ENCODE data around the gene PCSK6. TPM values are rescaled to one million over a fixed set of nuclear protein-coding genes. Genes with fewer than 3 reads are reported as not detected.

Gene PCSK6
- total RNA-seq, 4 donors from 2014 or later = 12.8 to 23.2 (median 18.4) TPM

DNA sequence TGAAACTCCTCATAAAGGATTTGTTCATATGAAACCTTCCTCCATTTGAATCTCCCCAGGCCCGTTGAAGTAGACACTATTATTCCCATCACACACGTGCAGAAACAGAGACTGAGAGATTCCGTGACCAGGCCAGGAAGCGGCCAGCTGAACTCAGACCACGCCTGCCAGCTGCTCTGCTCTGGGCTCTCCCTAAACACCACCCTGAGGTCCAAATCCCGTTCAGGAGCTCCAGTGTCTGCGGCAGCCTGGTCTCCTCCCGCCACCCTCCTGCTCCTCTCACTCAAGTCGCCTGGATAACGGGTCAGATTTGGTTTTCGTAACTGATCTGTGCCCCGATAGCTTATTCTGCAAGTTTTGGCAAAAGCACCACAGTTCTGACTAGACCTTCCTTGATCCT, 140.9 kb downstream of the PCSK6 start:
- ATAC-seq = peak; percentile 22
- Histone ChIP-seq H3K27ac (no peak overlapping the region), H3K4me1 (no peaks in the 10 kb centered on the region), H3K36me3 (no peaks in the 10 kb centered on the region), H3K4me3 (no peak overlapping the region), H3K27me3 (no peaks in the 10 kb centered on the region), H3K9me3 (no peaks in the 10 kb centered on the region)
- TF ChIP-seq EP300 (IDR thresholded peaks at IDR 0.05) (no peak), POLR2A (IDR thresholded peaks at IDR 0.05) (no peak), POLR2AphosphoS5 (IDR thresholded peaks at IDR 0.05) (no peak)
- WGBS, 2 donors (ENCODE audit: low coverage in 1 of 2) = 51 to 65% methylated on average over 4 to 9 of the region's 12 CpGs

DNA sequence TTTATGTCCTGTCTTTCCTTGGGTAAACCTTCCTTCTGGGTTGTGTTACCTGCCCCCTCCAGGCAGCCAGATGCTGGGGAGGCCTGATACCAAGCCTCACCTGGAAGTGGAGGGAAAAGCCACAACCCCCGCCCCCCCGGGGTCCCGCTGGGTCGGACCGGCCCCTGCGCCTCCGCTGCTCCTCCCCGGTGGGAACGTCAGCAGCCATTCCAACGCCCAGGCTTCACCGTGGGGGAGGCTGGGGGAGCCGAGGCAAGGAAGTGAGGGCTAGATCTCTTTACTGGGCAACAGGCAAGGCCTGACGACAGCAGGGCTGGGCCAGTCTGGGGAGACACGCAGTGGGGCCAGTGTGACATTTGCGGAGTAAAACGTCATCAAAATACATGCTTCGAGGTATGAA, 141.5 kb downstream of the PCSK6 start:
- no peaks in the 10 kb centered on the region for H3K36me3 ChIP-seq
- TF ChIP-seq POLR2A (IDR thresholded peaks at IDR 0.05) (no peak), POLR2AphosphoS5 (IDR thresholded peaks at IDR 0.05) (no peak), EP300 (IDR thresholded peaks at IDR 0.05) (no peak)
- TF ChIP-seq, protein P1, sequence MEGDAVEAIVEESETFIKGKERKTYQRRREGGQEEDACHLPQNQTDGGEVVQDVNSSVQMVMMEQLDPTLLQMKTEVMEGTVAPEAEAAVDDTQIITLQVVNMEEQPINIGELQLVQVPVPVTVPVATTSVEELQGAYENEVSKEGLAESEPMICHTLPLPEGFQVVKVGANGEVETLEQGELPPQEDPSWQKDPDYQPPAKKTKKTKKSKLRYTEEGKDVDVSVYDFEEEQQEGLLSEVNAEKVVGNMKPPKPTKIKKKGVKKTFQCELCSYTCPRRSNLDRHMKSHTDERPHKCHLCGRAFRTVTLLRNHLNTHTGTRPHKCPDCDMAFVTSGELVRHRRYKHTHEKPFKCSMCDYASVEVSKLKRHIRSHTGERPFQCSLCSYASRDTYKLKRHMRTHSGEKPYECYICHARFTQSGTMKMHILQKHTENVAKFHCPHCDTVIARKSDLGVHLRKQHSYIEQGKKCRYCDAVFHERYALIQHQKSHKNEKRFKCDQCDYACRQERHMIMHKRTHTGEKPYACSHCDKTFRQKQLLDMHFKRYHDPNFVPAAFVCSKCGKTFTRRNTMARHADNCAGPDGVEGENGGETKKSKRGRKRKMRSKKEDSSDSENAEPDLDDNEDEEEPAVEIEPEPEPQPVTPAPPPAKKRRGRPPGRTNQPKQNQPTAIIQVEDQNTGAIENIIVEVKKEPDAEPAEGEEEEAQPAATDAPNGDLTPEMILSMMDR (IDR thresholded peaks at IDR 0.05) = no peak
- H3K9me3 ChIP-seq = no peaks in the 10 kb centered on the region
- WGBS, 2 donors (ENCODE audit: low coverage in 1 of 2) = 84% methylated on average over 4 of the region's 17 CpGs; no CpG with 5 or more reads in 1 of the 2 donors
- ATAC-seq = no peak
- H3K4me3 ChIP-seq = no peak overlapping the region
- no peak overlapping the region for H3K27ac ChIP-seq
- H3K27me3 ChIP-seq = no peaks in the 10 kb centered on the region
- H3K4me1 ChIP-seq = no peaks in the 10 kb centered on the region

DNA sequence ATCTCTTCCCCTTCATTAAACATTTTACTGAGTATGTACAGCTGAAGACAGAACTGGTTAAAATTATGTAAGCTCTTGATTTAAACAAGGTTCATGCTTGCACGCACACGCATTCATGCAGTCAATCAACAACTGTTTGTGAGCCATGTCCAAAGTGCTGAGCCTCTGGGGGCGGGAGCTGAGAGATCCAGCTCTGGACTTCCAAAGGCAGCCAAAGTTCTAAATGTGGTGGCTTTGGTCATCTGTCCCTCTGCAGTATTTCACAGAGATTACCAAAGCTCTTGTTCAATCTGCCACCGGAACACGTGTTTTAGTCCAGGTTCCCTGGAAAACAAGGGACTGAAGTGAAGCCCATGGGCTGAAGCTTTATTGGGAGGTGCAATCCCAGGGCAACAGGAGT, 142.1 kb downstream of the PCSK6 start:
- TF ChIP-seq, protein P1 (IDR thresholded peaks at IDR 0.05) = no peak
- TF ChIP-seq POLR2AphosphoS5 (IDR thresholded peaks at IDR 0.05) = no peak
- no peak for TF ChIP-seq POLR2A (IDR thresholded peaks at IDR 0.05)
- TF ChIP-seq EP300 (IDR thresholded peaks at IDR 0.05) = no peak
- H3K9me3 ChIP-seq = no peaks in the 10 kb centered on the region
- H3K27ac ChIP-seq = no peak overlapping the region
- no peaks in the 10 kb centered on the region for H3K27me3 ChIP-seq
- ATAC-seq = no peak
- H3K4me3 ChIP-seq = no peak overlapping the region
- WGBS, 2 donors (ENCODE audit: low coverage in 1 of 2) = 66 to 90% methylated on average over 3 of the region's 5 CpGs
- no peaks in the 10 kb centered on the region for H3K4me1 ChIP-seq
- H3K36me3 ChIP-seq = no peaks in the 10 kb centered on the region

DNA sequence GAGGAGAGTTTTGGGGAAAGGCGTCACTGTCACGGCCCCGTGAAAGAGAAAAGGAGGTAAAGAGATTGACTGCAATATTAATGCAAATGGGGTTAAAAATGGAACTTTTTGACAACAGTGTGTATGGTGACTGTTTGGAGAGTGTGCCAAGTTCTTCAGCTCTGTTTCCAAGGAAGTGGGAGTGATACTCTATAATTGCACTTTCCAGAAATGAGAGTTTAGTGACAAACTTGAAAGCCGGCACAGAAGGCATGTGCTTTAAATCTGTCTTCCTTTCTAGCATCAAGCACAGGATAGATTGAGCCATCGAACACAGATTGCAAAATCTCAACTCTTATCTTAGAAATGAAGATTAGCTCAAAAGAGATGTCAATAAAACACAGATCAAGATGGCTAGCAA, 142.6 kb downstream of the PCSK6 start:
- H3K9me3 ChIP-seq = no peaks in the 10 kb centered on the region
- TF ChIP-seq POLR2AphosphoS5 (IDR thresholded peaks at IDR 0.05) (no peak), POLR2A (IDR thresholded peaks at IDR 0.05) (no peak), EP300 (IDR thresholded peaks at IDR 0.05) (no peak)
- TF ChIP-seq, protein P1 (IDR thresholded peaks at IDR 0.05) = no peak
- no peak overlapping the region for H3K27ac ChIP-seq
- WGBS, 2 donors (ENCODE audit: low coverage in 1 of 2) = 36 to 48% methylated on average over 3 of the region's 5 CpGs
- no peak for ATAC-seq
- H3K4me3 ChIP-seq = no peak overlapping the region
- H3K27me3 ChIP-seq = no peaks in the 10 kb centered on the region
- H3K36me3 ChIP-seq = no peaks in the 10 kb centered on the region
- H3K4me1 ChIP-seq = no peaks in the 10 kb centered on the region

DNA sequence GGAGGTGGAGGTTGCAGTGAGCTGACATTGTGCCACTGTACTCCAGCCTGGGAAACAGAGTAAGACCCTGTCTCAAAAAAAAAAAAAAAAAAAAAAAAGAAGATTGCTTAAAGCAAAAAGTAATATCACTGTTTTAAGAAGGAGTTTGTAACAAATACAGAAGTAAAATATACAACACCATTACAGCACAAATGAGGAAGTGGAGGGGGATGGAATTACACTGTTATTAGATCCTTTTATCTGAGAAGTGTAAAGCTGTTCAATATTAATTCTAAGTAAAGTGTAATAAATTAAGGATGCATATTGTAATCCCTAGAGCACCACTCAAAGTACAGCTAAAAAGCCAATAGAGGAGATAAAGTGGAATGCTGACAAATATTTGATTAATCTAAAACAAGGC, 147.5 kb downstream of the PCSK6 start:
- H3K27ac ChIP-seq = no peak overlapping the region
- H3K9me3 ChIP-seq = no peaks in the 10 kb centered on the region
- H3K4me3 ChIP-seq = no peak overlapping the region
- peaks cover 12% of the 10 kb centered on the region for H3K27me3 ChIP-seq
- H3K36me3 ChIP-seq = no peaks in the 10 kb centered on the region
- H3K4me1 ChIP-seq = no peaks in the 10 kb centered on the region
- no peak for TF ChIP-seq POLR2AphosphoS5 (IDR thresholded peaks at IDR 0.05)
- TF ChIP-seq POLR2A (IDR thresholded peaks at IDR 0.05) = no peak
- TF ChIP-seq, protein P1 (IDR thresholded peaks at IDR 0.05) = no peak
- TF ChIP-seq EP300 (IDR thresholded peaks at IDR 0.05) = no peak
- no peak for ATAC-seq

Data from gastroesophageal sphincter (tissue), 4 donors.